Tibial artery (tissue), 4 donors: ENCODE results near the gene GATD1.

ENCODE experiments used
- DNase-seq, 2 donors: peaks; one replicate each; pipeline ENCODE4 v3.0.0-alpha.2; 2019
- H3K27ac ChIP-seq, 2 donors: fragments of 200-600 bp; sonication (generic) in 1 of 2; 1 replicate in 1 of 2; 2 replicates in 1 of 2; pipeline ENCODE4 v1.5.1; 2018 to 2019; ENCODE audit warnings: mild to moderate bottlenecking in 1 of 2
- H3K27me3 ChIP-seq, 2 donors: fragments of 200-600 bp; sonication (generic) in 1 of 2; one replicate each; pipeline versions ENCODE4 v1.5.1 to v1.6.0; 2016 to 2019
- H3K36me3 ChIP-seq, 3 donors: fragments of 200-600 bp; sonication (generic) in 2 of 3; one replicate each; pipeline ENCODE4 v1.5.1; 2016 to 2019; ENCODE audit warnings: mild to moderate bottlenecking in 2 of 3
- H3K4me1 ChIP-seq, 4 donors: fragments of 200-600 bp; sonication (generic) in 2 of 4; 1 replicate in 3 of 4; 2 replicates in 1 of 4; pipeline ENCODE4 v1.5.1; 2016 to 2019
- H3K4me3 ChIP-seq, 2 donors: fragments of 200-600 bp; sonication (generic) in 1 of 2; 1 replicate in 1 of 2; 2 replicates in 1 of 2; pipeline ENCODE4 v1.5.1; 2018 to 2019; ENCODE audit warnings: mild to moderate bottlenecking in 2 of 2
- H3K9me3 ChIP-seq, 3 donors: fragments of 200-600 bp; sonication (generic) in 1 of 3; one replicate each; pipeline ENCODE4 v1.5.1; 2016 to 2019
- CTCF ChIP-seq, 2 experiments: fragments of 200-600 bp in 1 of 2; fragments of 450-650 bp in 1 of 2; IDR thresholded peaks; one replicate each; pipeline ENCODE4 v1.5.1; 2017 to 2019; ENCODE audit warnings: antibody characterized with exemption in 2 of 2, mild to moderate bottlenecking in 1 of 2, moderate library complexity in 1 of 2
- intact Hi-C: fragments of 100-400 bp; cut with DNase I; formaldehyde crosslinking; loops from one replicate; pipeline ENCODE4 v1.15.0; 2023; ENCODE audit warnings: low total_unique reads

The GATD1 gene

GRCh38 chr11:769887-770641 lies 7.2 kb downstream of the GATD1 start:
- Histone ChIP-seq H3K4me1 (peaks cover 0 to 22% (median 4%) of the 10 kb centered on the region in 4 donors), H3K36me3 (peaks cover 6 to 96% (median 59%) of the 10 kb centered on the region in 3 donors), H3K9me3 (no peaks in the 10 kb centered on the region), H3K4me3 (no peak overlapping the region), H3K27ac (no peak overlapping the region), H3K27me3 (no peaks in the 10 kb centered on the region)
- no peak for DNase-seq
- no peak for TF ChIP-seq CTCF (IDR thresholded peaks at IDR 0.05)
- intact Hi-C loops: no loop called here

- intact Hi-C loops: no loop called here
- Histone ChIP-seq H3K9me3 (no peaks in the 10 kb centered on the region), H3K27me3 (no peaks in the 10 kb centered on the region), H3K4me3 (no peak overlapping the region), H3K4me1 (no peaks in the 10 kb centered on the region), H3K27ac (no peak overlapping the region), H3K36me3 (peaks cover 18 to 96% (median 73%) of the 10 kb centered on the region in 3 donors)
- DNase-seq: no peak
- no peak for TF ChIP-seq CTCF (IDR thresholded peaks at IDR 0.05)
These were observed 10.0 kb downstream of the GATD1 start for GRCh38 chr11:767238-767637.

GRCh38 chr11:766936-767210 lies 10.4 kb downstream of the GATD1 start:
- intact Hi-C loops: no loop called here
- DNase-seq: no peak

GRCh38 chr11:766106-766935 lies 11.0 kb downstream of the GATD1 start:
- Histone ChIP-seq H3K27ac (no peak overlapping the region), H3K4me1 (no peaks in the 10 kb centered on the region), H3K4me3 (no peak overlapping the region), H3K27me3 (no peaks in the 10 kb centered on the region), H3K9me3 (no peaks in the 10 kb centered on the region), H3K36me3 (peaks cover 24 to 96% (median 72%) of the 10 kb centered on the region in 3 donors)
- intact Hi-C loops: no loop called here
- TF ChIP-seq CTCF (IDR thresholded peaks at IDR 0.05): no peak
- no peak for DNase-seq

More at GRCh38 chr11:766936-767210, 10.4 kb downstream of the GATD1 start:
- Histone ChIP-seq H3K27ac (no peak overlapping the region), H3K4me3 (no peak overlapping the region), H3K27me3 (no peaks in the 10 kb centered on the region), H3K36me3 (peaks cover 19 to 96% (median 72%) of the 10 kb centered on the region in 3 donors), H3K9me3 (no peaks in the 10 kb centered on the region), H3K4me1 (no peaks in the 10 kb centered on the region)
- no peak for TF ChIP-seq CTCF (IDR thresholded peaks at IDR 0.05)

- no peak for DNase-seq
- Histone ChIP-seq H3K27me3 (no peaks in the 10 kb centered on the region), H3K4me3 (no peak overlapping the region), H3K9me3 (no peaks in the 10 kb centered on the region), H3K4me1 (no peaks in the 10 kb centered on the region), H3K36me3 (peaks cover 27 to 96% (median 72%) of the 10 kb centered on the region in 3 donors), H3K27ac (no peak overlapping the region)
- no peak for TF ChIP-seq CTCF (IDR thresholded peaks at IDR 0.05)
- intact Hi-C loops: no loop called here
These were observed 11.5 kb downstream of the GATD1 start for GRCh38 chr11:765802-766091.
